Measurements from ENCODE around the gene F2R.

Gene F2R

DNA sequence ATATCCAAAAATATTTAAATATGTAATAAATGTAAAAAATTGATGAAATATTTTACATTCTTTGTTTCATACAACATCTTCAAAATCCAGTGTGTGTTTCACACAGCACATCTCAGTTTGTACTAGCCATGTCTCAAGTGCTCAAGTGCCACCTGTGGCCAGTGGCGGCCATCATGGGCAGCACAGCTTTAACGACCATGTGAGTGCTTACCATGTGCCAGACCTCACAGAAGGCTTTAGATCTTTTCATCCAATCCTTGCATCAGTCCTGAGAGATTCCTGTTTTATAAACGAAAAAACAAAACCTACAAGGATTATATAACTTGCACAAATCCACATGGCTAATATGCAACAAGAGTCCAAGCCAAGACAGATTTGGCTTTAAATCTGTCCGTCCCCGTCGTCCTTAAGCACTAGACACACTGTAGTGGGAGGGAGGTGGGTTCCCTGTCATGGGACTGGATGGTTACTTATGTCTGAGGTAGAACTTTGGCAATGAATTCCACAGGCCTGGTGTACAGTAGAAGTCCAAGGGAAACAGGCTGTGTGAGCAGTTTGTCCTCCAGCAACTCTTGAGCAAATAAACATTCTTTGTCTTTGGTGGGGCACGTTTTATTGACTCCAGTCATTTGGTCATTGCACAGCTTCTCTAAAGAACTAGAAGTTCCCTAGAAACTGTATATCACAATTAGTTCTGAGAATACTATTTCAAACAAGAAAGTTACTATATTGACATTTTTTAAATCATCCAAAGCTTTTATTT is 25.0 kb upstream of the F2R start:
- no peak for DNase-seq (ENCODE audit: low read depth in 2 of 2)

DNA sequence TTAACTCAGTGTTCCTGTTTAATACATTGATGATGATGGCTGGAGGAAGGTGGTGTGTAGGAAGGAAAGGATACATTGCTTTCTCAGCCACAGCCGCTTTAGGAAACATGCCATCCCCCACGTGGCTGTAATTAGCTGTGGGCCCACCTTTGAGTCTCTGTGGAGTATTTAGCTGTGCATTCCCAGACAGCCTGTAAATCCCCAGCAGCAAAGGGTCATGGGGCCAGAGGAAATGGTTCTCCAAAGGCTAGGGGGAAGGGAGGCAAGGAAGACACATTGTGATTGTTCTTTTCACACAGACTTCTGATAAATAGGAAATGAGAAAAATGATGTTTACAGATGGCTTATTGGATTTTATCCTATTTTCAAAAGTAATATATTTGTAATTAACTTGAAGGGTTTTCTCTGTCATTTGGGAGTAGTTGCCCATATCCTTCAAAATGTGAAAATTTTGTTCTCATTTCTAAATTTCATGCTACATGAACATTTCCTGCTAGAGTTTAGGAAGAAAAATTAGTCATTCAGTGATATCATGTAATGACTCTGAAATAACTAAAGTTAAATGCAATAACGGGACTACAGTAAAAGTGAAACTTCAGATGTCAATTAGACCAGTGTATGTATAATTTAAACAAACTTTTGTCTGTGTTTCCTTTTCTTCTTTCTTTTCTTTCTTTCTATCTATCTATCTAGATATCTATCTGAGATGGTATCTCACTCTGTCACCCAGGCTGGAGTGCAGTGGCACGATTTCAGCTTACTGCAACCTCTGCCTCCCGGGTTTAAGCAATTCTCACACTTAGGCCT is 24.3 kb upstream of the F2R start:
- no peak for DNase-seq (ENCODE audit: low read depth in 2 of 2)

DNA sequence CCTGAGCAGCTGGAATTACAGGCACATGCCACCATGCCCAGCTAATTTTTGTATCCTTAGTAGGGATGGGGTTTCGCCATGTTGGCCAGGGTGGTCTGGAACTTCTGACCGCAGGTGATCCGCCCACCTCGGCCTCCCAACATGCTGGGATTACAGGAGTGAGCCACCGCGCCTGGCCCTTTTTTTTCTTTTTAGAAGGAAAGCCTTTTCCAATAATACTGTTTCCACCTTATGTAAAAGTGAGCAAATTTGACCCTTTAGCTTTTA is 23.7 kb upstream of the F2R start:
- no peak for DNase-seq (ENCODE audit: low read depth in 2 of 2)

DNA sequence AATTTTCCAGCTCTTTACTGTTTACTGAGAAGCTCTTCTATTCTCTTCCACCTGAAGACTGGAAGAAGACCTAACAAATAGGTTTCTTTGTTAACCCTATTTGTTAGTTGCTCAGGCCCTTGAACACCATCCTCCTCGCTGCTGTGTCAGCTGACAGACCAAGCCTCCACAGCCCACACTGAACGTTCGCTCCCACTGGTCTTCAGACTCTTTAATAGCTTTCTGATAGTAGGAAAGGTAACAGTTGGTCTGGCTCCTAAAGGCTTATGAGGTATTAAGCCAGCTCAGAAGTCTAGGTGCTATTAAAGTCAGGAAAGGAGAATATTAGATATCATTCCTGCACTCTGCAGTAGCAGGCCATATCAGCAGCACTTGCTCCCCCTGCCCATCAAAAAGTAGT is 23.3 kb upstream of the F2R start:
- no peak for DNase-seq (ENCODE audit: low read depth in 2 of 2)

DNA sequence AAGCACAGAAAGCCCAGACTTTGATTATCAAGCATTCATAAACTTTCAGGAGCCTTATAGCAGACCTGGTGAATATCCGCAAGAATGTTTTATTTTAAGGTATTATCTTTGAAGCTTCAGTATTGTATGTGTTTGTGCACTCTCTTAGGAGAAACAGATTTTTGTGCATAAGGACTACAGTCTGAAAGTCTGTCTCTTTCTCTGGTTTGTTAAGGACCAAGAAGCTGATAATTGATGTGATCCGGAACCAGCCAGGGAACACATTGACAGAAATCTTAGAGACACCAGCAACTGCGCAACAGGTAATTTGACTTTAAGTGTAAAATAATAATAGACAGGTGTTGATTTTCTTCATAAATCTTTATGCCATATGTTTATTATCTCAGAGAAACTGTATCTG is 22.8 kb upstream of the F2R start:
- no peak for DNase-seq (ENCODE audit: low read depth in 2 of 2)

DNA sequence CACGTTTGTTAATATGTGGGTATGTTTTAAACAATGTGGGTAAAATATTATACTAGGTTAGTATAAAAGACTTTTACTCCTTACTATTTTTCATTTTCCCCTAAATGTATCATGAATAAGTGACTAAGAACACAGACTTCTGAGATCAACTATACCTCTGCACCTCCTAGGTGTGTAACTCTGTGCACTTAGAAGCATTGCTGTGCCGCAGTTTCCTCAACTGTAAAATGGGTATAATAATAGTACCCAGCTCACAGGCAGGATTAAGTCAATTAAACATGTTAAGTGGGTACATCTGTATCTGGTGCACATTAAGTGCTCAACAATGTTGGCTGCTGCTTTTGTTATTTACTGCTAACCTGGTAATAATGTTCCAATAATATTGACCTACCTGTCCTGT is 21.6 kb upstream of the F2R start:
- no peak for DNase-seq (ENCODE audit: low read depth in 2 of 2)

DNA sequence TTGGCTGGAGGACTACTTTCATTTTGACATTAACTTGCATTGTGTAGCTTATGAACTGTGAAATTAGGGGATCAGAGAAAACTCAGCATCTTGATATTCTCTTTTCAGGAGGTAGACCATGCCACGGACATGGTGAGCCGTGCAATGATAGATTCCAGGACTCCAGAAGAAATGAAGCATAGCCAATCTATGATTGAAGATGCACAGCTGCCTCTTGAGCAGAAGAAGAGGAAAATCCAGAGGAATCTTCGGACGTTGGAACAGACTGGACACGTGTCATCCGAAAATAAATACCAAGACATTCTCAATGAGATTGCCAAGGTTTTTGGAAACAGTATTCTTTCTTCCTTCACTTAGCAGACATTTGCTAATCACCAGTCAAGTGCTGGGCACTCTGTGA is 20.6 kb upstream of the F2R start:
- no peak for DNase-seq (ENCODE audit: low read depth in 2 of 2)

DNA sequence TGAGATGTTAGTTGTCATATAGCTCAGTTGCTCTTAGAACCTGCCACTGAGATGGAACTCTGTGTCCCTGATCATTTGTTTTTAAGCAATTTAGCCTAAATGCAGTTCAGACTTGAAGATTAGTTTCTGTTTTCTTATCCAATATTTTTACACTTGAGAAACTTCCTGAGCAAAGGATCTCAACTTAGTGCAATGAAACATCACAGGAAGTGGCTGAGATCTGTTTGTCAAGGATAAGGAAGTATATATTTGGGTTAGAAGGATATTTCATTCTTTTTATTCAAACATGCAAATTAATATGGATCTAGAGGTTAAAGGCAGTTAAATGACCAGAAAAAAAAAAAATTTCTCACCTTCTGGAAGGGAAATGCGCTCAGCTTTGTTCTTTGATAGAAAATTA is 19.7 kb upstream of the F2R start:
- no peak for DNase-seq (ENCODE audit: low read depth in 2 of 2)

DNA sequence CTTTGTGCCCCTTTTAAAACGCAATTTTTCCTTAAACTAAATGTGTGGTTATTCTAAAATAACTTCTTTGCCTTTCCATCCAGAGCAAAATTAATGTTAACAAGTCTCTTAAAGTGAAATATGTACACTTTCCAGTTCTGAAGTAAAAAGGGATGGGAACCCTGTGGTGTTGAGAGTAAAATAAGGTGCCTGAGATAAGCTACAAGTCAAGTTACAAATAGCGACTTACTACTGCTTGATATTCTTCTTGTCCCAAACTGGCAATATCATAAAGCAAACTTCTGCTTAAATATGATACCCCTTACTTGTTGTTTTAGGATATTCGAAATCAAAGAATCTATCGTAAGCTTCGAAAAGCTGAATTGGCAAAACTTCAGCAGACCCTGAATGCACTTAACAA is 18.3 kb upstream of the F2R start:
- DNase-seq (ENCODE audit: low read depth in 2 of 2), result no peak

DNA sequence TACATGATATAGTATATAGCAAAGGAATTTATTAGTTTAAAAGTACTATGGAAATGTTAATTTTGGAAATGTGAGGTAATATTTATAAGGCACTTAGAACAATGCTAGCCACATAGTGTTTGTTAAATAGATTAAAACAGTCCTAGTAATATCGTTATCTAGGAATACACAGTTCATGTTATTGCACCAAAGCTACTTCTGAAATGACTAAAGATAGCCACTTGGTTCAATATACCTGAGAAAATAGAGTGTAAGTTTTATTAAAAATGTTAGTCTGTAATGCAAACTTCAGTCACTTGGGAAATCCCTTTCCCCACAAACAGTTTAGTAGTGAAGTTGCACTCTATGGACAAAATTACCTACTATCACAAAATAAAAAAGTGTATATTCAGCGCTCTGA is 15.4 kb upstream of the F2R start:
- DNase-seq (ENCODE audit: low read depth in 2 of 2), result no peak

DNA sequence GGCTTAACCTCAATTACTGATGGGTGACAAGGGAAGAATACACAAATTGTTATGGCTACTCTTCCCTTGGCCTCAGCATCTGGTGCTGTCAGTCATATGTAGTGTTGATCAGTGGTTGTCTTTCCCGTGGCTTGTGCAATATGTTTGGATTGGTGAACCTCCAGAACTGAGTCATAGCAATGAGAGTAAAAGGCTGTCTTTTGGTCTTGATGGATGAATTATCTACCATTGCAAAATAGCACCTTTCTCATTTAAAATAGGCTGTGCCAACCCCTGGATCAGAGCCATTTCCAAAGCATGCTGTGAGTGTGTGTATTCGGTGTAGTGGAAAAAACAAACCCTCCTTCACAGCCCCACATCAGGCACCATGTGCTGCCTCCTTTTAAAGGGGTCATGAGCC is 14.6 kb upstream of the F2R start:
- DNase-seq (ENCODE audit: low read depth in 2 of 2), result no peak

DNA sequence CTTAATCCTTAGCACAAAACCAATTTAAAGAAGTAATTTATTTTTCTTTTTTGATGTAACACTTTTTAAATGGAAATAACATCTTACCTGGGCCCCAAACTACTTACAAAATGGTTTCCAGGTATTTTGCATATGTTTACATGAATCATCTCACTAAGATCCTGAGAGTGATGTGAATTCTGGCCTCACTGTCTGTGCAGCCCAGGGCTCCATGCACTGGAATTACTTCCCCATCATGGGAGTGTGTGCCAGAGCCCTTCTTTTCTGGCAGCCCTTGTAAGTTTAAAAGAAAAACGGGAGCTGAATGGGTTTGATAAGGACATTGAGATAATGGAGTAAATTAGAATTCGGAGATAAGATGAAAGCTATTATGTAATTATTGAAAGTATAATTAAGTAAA is 12.2 kb upstream of the F2R start:
- no peak for DNase-seq (ENCODE audit: low read depth in 2 of 2)

DNA sequence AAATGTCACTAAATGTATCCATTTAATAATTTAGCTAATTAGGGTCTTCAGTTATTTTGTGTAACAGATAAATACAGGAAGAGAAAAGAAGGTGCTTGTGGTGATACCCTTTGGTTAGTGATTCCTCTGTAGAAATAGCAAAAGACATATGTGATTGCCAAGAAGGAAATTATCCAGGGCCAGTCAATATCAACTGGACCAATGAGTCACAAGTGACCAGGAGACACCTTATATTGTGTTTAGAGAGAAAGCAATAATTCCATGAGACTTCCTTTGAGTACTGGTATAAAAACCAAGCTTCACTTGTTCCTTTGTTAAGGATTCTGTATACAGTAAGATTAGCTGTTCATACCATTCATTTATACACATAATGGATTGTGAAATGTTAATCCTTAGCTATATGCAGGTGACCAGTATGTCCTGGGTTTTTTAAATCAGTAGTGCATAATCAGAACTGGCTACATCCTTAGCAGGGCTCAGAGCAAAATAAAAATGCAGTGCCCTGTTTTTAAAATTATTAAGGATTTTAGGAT is 11.7 kb upstream of the F2R start:
- DNase-seq (ENCODE audit: low read depth in 2 of 2), result no peak

DNA sequence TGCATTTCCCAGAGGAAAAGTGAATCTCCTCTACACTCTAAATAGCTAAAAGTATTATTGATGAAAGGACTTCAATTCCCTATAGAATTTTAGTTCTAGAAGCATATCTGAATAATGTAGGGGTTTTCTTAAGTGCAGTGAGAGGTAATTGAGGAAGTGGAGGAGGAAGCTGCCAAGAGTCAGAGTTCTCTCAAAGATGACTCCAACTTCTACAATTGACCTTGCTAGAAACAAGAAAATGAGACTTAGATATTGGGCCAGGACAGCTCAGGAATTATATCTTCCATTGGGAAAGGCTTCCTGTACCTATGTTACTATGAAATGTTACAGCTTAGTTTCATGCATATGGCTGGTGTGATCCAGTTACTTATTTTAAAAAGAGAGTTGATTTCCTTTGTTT is 10.4 kb upstream of the F2R start:
- no peak for DNase-seq (ENCODE audit: low read depth in 2 of 2)

DNA sequence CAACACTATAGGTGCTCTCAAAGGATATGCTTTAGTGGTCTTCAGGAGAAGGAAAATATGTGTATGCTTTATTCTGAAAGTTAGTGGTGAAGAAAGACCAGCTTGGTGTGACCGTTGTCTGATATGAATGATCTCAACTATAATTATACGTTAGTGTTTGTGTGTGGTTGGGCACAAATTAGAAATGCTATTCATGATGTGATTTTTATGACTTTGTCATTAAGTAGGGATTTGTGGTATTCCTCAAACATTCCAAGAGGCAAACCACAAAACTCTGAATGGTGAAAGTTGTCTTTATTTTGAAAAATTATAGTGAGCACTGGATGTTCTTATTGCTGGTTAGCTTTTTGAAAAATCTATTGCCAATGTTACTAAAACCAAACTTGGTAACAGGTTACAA is 6.2 kb upstream of the F2R start:
- DNase-seq (ENCODE audit: low read depth in 2 of 2), result no peak

DNA sequence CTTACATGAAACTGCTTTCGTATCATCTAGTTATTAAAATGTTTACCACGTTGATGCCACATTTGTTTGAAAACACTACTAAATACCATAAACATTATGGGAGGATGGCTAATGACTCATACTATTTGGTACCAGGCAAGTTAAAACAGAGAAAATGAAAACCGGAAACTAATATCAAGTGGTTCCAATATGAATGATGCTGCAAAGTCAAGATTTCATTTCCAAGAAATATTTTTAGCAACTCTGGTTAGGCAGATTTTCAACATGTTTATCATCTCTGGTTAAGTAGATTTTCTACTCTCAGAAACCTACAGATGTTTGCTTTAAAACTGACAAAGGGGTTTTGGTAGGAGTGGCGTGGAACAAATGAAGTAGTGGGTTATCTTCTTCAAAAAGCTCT is 4.9 kb upstream of the F2R start:
- DNase-seq (ENCODE audit: low read depth in 2 of 2), result no peak

DNA sequence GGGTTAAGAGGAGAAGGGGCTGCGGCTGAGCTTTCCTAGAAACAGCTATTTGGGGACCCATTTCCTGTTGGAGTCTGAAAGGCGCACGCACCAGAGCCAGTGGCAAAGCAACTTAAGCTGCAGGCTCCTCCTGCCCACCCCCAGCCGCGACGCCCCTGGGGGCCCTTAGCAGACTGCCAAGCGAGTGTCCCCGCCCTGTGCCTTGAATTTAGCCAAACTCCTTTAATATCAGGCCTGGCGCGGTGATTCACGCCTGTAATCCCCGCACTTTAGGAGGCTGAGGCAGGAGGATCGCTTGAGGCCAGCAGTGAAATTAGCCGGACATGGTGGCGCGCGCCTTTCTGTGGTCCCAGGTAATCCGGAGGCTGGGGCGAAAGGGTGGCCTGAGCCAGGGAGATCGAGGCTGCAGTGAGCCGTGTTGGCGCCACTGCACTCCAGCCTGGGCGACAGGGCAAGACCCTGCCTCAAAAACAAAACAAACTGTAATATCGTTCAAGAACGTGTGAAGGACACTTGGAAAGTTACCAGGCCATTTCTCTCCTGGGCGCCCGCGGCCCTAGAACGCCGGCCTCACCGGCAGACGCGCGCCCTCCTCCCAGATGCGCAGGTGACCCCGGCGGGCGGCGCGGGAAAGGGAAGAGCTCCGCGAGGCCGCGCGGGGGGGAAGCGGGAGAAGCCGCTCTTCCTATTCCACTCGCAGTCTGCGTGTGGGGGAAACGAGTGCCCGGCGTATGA is 1.0 kb upstream of the F2R start:
- DNase-seq (ENCODE audit: low read depth in 2 of 2), result no peak

DNA sequence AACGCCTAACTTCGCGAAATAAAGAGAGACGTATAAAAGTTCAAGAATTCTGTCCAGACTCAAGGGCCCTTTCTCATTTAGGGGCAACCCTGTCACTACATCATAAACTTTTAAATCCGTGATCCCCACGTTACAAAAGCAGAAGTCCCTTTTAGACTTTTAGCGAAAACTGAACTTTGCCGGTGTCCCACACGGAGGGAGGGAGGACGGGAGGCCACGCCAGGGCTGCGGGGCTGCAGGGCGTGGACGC is 515 bp upstream of the F2R start:
- no peak for DNase-seq (ENCODE audit: low read depth in 2 of 2)

DNA sequence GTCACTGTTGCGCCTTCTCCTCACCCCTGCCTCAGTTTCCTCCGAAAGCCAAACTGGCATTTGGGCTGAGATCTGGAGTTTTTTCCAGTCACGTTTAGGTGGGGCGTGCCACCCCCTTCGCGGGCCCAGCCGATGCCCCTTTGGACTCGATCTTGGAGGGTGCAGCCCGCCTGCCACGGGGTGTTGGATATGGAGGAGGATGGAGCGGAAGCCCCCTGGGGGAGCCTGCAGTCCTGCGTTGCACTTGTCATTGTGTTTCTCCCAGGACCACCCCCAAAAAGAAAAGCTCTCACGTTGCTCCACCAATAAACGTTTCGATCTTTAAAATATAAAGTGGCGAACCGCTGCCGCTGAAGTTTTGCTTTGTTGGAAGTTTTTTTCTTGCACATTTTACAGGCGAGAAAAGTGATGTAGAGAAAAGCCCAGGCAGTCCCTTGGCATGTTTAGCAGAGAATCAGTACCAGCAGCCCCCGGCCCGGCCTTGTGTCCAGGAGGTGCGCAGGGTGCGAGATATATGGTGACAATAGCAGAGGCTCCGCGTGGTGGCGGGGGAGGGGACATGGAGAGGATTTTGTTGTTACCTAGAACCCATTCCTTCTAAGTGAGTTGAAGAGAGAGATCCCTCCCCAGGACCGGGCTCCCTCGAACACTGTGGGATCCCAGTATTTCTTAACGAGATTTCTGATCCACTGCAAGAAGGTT is 681 bp downstream of the F2R start:
- DNase-seq (ENCODE audit: low read depth in 2 of 2), result no peak

DNA sequence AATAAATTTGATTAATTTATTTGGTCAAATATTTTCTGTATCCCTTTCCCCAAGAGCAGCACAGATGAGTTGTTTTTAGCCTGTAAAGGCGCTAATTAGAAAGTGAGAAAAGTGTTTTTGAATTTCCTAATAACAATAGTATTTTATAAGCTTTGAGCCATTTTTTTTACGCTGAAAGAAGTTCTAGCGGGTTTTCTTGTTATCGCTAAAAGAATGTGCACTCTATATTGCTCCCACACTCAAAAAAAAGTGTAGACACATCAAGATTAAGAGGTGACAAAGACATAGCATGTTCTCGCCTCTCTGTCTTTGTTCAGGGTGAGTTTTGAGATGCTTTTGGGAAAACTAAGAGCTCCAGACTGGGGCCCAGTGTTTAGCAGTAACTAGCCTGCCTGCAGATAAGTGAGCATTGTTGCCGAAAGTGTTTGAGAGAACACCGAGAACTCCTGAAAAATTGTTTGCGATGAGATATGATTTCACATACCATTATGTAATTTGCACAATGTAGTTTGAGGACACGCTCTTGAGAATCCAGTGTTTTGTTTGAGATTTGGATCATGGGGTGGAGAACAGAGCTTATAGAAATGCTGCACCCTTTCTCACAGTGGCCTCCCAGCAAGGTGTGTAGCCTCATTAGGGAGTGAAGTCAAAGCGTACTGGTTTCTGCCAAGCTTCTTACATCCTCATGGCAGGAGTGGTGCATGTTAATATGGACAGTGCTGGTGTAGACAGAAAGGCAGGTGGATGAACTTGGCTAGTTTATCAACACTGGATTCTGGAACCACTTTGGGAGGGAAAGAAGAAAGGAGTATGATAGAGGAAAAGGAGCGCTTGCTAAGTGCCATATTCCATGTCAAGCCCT is 1.5 kb downstream of the F2R start:
- DNase-seq (ENCODE audit: low read depth in 2 of 2), result no peak

DNA sequence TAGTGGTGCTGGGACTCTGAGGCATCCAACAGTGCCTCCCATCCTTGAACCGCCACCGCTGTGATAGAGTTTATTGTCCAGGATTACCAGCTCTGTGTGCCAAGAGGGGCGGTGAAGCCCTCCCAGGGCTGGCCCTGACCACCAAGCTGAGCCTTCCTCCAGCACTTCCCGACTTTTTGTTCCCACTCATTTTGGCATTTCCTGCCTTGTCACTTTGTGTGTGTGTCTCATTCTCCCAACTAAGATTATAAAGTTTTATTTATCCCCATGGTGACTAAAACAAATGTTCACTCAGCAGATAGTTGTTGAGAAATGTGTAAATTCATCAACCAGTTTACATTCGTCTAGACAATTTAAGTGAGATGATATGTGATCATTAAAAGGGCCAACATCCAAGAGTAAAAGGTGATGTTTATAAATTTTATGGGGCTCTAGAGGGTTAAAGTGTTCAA is 2.5 kb downstream of the F2R start:
- no peak for DNase-seq (ENCODE audit: low read depth in 2 of 2)

DNA sequence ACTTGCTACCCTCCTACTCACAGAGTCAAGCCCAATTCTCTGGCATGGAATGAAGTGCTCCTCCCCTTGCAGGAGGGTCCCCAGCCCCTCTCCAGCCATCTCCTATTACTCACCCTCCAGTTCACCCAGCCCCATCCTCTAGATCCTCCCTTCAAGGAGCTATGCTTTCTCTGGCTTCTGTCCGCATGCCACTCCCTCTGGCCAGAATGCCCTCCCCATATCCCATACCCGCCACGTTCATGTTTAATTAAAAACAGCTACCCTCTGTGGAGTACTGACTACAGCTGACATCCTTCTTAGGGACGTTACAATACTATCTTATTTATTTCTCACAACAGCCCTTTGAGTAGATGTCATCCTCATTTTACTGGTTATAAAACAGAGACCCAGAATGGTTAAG is 3.0 kb downstream of the F2R start:
- no peak for DNase-seq (ENCODE audit: low read depth in 2 of 2)
